Stimulated activated naive CD8-positive, alpha-beta T cell treated with anti-CD3 and anti-CD28 coated beads, Interleukin-15, amount 100 ng/mL, for 72 hours (primary cell): ENCODE results near the gene OR4M1.
"Not testable (repeated sequence)": the region's sequence is repeated elsewhere in the genome, so short reads cannot be mapped to it uniquely, and the experiment has no call there.

Experiments used
- ATAC-seq: fragments of 150-1000 bp; cut with Tn5 transposase; 2 replicates; pipeline ENCODE4 v1.10.0; 2021; ENCODE audit warnings: mild to moderate bottlenecking, moderate library complexity
- DNase-seq, 2 donors: peaks; one replicate each; pipeline ENCODE4 v3.0.0; 2021 to 2022
- H3K27ac Mint-ChIP-seq, 2 donors: one replicate each; pipeline ENCODE4 v1.8.0; 2022; ENCODE audit warnings: mild to moderate bottlenecking in 2 of 2, mixed read lengths in 2 of 2, moderate library complexity in 2 of 2
- H3K27me3 Mint-ChIP-seq: one replicate; pipeline ENCODE4 v1.8.0; 2022; ENCODE audit warnings: mixed read lengths
- H3K4me1 Mint-ChIP-seq: one replicate; pipeline ENCODE4 v1.8.0; 2022; ENCODE audit warnings: mild to moderate bottlenecking, mixed read lengths
- H3K4me3 Mint-ChIP-seq, 2 donors: one replicate each; pipeline ENCODE4 v1.8.0; 2022; ENCODE audit warnings: mild to moderate bottlenecking in 2 of 2, mixed read lengths in 2 of 2, moderate library complexity in 1 of 2
- H3K9me3 Mint-ChIP-seq, 2 donors: one replicate each; pipeline ENCODE4 v1.8.0; 2022; ENCODE audit warnings: mixed read lengths in 2 of 2

Gene OR4M1, protein sequence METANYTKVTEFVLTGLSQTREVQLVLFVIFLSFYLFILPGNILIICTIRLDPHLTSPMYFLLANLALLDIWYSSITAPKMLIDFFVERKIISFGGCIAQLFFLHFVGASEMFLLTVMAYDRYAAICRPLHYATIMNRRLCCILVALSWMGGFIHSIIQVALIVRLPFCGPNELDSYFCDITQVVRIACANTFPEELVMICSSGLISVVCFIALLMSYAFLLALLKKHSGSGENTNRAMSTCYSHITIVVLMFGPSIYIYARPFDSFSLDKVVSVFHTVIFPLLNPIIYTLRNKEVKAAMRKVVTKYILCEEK

DNA sequence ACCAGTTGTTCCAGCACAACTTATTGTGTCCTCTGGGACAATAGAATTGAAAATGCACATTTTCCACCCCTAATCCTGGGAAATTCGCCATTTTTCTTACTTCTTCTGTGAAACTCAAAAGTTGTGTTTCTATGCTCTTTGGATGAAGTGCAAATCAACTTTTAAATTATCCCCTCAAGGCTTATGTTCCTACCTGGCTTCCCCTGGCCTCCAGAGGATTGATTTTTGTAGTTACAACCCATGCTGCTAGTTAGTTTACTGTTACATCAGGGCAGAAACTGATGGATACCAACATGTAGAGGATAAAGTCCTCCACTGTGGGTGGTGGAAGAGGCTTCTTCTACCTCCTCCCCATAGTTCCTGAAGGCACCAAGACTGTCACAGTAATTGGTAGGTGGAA, at the start of gene OR4M1:
TSS of gene OR4M1 (plus strand) at position 301 of the 400 bp plus-strand sequence. CDS start 6,819 bp downstream, outside the sequence.
- not testable (repeated sequence) for H3K4me1 Mint-ChIP-seq, DNase-seq, ATAC-seq, H3K4me3 Mint-ChIP-seq, H3K27ac Mint-ChIP-seq, H3K27me3 Mint-ChIP-seq
- peaks cover 7 to 19% of the 10 kb centered on the region in 2 donors for H3K9me3 Mint-ChIP-seq

DNA sequence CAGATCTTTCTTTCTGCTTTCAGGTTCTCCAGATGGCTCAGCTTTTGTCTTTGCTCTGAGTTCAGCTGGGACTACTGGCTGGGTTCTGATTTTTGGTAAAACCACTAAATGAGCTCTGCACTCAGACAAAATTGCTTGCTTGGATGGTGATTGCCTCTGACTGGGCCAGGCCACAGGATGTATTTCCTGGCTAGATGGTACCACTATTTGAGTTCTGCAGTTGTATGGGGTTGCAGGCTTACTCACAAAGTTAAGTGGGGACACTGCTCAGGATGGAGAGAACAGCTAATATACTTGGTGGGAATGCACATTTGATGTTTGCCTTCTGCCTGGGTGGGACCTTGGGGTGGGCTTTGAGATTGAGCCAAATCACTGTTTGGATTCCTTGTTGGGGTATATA, 43.9 kb upstream of the OR4M1 start:
- Mint-ChIP-seq H3K27me3 (no peaks in the 10 kb centered on the region), H3K4me3 (no peak overlapping the region), H3K27ac (no peak overlapping the region), H3K4me1 (no peaks in the 10 kb centered on the region), H3K9me3 (peaks cover 7 to 16% of the 10 kb centered on the region in 2 donors)
- DNase-seq (no peak), ATAC-seq (no peak)

DNA sequence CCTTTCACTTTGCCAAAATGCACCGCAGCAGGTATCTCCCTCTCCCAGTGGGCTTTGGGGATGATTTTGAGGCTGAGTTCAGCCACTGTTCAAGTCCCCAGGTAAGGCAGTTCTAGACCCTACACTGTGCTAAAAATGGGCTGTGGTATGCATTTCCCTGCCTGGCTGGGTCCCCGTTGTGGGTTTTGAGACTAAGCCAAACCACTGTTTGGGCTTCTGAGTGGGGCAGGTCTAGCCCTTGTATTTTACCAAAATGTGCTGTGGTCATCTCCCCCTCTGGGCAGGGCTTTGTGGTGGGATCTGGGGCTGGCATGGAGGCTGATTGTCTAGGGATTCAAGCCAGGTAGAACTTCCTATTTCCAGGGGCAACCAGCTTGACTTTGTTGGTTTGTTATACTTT, 43.5 kb upstream of the OR4M1 start:
- DNase-seq (no peak), ATAC-seq (no peak)
- Mint-ChIP-seq H3K9me3 (peaks cover 7 to 16% of the 10 kb centered on the region in 2 donors), H3K4me1 (no peaks in the 10 kb centered on the region), H3K27me3 (no peaks in the 10 kb centered on the region), H3K27ac (no peak overlapping the region), H3K4me3 (no peak overlapping the region)

DNA sequence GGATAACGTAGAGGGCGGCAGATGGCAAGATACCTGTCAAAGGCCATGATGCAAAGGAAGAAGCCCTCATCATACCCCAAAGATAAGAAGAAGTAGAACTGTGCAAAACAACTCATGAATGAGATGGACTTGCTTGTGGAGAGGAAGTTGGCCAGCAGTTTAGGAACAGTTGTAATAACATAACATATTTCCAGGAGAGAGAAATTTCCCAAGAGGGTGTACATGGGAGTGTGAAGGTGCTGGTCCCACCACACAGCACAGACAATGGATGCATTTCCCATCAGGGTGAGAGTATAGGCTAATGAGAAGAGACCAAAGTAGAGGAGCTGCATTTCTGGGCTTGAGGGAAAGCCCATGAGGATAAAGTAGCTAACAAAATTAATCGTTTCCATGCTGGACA, 39.4 kb upstream of the OR4M1 start:
- H3K27me3 Mint-ChIP-seq: not testable (repeated sequence)

DNA sequence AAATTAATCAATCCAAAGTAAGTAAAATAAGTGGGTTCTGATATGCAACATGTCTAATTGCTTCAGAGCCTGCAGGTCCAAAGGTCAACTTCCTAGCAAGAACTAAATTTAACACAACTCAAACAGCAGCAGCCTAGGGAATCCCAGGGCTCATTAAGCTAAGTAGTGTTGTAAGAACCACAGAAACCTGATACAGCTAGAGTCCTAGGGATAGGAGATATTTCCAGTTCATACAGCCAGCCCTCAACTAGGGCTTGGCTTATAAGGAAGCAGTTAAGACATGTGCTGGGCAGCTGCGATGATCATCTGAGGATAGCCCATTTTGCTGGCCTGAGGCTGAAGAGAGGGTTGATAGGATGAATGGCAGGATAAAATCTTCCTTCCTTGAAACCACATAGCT, 30.0 kb upstream of the OR4M1 start, which contains the start of gene OR4Q3:
TSS of gene OR4Q3 (plus strand) at position 316 of the 400 bp plus-strand sequence.
- ATAC-seq (no peak), DNase-seq (no peak)
- Mint-ChIP-seq H3K27ac (no peak within 1 kb of the TSS), H3K27me3 (no peaks in the 10 kb centered on the region), H3K9me3 (peaks cover 0 to 7% of the 10 kb centered on the region in 2 donors), H3K4me1 (no peaks in the 10 kb centered on the region), H3K4me3 (no peak within 1 kb of the TSS)

More for the DNA sequence above, 39.4 kb upstream of the OR4M1 start:
- H3K9me3 Mint-ChIP-seq: peaks cover 0 to 11% of the 10 kb centered on the region in 2 donors
- not testable (repeated sequence) for H3K4me1 Mint-ChIP-seq, H3K4me3 Mint-ChIP-seq, H3K27ac Mint-ChIP-seq, DNase-seq
- peak; percentile 40 for ATAC-seq

DNA sequence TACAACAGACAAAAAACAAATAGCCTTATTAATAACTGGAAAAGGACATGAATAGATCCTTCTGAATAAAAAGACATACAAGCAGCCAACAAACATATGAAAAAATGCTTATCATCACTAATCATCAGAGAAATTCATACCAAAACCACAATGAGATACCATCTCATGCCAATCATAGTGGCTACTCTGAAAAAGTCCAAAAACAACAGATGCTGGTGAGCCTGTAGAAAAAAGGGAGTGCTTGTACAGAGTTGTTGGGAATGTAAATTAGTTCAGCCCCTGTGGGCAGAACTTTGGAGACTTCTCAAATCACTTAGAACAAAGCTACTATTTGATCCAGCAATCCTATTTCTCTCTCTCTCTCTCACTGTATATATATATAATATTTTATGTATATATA, 21.0 kb upstream of the OR4M1 start:
- H3K27me3 Mint-ChIP-seq, ATAC-seq, H3K9me3 Mint-ChIP-seq, H3K27ac Mint-ChIP-seq, H3K4me1 Mint-ChIP-seq, H3K4me3 Mint-ChIP-seq, DNase-seq: not testable (repeated sequence)

GRCh38 chr14:19754172-19754571, 19.1 kb upstream of the OR4M1 start:
- Mint-ChIP-seq H3K4me3 (no peak overlapping the region), H3K27me3 (no peaks in the 10 kb centered on the region), H3K4me1 (no peaks in the 10 kb centered on the region), H3K9me3 (no peaks in the 10 kb centered on the region), H3K27ac (no peak overlapping the region)
- no peak for ATAC-seq
- no peak for DNase-seq

DNA sequence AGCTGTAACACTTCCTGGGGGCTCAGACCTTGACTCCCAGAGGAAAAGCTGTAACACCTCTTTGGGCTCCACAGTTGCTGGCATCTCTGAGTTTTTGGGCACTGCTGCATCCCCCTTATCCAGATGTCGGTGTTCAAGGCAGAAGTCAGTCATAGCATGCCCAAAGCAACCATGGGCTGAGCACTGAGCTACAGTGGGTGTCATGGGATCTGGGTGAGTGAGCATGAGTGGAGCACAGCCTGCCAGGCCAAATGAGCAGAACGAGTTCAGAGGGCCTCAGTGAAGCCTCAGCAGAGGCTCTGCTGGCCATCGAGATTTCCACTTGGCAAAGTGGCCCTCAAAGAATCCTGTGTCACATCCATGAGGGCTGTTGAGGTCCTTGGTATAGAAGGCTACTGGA, 1.8 kb upstream of the OR4M1 start:
- H3K4me3 Mint-ChIP-seq, ATAC-seq, H3K27ac Mint-ChIP-seq, DNase-seq, H3K4me1 Mint-ChIP-seq, H3K27me3 Mint-ChIP-seq: not testable (repeated sequence)
- H3K9me3 Mint-ChIP-seq: peaks cover 7 to 19% of the 10 kb centered on the region in 2 donors

DNA sequence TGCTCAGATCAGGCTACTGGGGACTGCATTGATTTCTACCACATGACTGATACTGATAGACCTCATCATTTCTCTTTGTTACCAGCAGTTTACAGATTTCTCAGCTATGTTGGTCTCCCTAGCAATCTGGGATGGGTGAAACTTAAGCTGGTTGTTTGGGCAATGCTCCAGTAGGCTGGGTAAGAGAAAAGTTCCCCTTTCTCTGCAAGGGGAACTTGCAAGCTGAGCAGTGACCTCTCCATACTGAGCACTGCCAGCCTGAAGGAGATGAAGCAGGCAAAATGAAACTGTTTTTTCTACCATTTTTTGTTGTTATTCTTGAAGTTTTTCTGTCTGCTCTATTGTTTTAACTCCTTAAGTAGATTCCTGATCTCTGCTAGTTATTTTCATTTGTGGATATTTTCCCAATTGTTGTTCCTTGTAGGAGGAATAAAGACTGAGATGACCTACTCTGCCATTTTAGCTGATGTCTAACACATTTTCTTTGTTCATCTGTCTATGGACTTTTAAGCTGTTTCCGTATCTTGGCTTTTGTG, 1.3 kb upstream of the OR4M1 start:
- Mint-ChIP-seq H3K4me1 (no peaks in the 10 kb centered on the region), H3K4me3 (no peak overlapping the region), H3K9me3 (peaks cover 7 to 19% of the 10 kb centered on the region in 2 donors), H3K27ac (no peak overlapping the region), H3K27me3 (no peaks in the 10 kb centered on the region)
- ATAC-seq (no peak), DNase-seq (no peak)

DNA sequence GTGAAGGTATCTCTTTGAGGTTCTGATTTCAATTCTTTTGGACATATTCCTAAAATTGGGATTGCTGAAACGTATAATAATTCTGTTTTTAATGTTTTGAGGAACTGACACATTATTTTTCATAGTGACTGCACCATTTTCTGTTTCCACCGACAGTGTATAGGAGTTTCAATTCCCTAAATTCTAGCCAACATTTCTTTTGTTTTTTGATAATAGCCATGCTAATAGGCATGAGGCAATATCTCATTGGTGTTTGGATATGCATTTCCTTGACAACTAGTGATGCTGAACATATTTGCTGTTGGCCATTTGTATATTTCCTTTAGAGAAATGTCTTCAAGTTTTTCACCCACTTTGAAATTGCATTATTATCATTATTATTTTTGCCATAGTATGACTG, 850 bp upstream of the OR4M1 start:
- not testable (repeated sequence) for ATAC-seq, H3K27ac Mint-ChIP-seq, H3K4me3 Mint-ChIP-seq, H3K27me3 Mint-ChIP-seq, DNase-seq, H3K4me1 Mint-ChIP-seq
- H3K9me3 Mint-ChIP-seq: peaks cover 7 to 19% of the 10 kb centered on the region in 2 donors

- Mint-ChIP-seq H3K9me3 (peaks cover 7 to 22% of the 10 kb centered on the region in 2 donors), H3K4me3 (no peak overlapping the region), H3K4me1 (no peaks in the 10 kb centered on the region), H3K27ac (no peak overlapping the region), H3K27me3 (no peaks in the 10 kb centered on the region)
- DNase-seq: no peak
- ATAC-seq: no peak
These were observed 2.3 kb downstream of the OR4M1 start for GRCh38 chr14:19775587-19775986.

DNA sequence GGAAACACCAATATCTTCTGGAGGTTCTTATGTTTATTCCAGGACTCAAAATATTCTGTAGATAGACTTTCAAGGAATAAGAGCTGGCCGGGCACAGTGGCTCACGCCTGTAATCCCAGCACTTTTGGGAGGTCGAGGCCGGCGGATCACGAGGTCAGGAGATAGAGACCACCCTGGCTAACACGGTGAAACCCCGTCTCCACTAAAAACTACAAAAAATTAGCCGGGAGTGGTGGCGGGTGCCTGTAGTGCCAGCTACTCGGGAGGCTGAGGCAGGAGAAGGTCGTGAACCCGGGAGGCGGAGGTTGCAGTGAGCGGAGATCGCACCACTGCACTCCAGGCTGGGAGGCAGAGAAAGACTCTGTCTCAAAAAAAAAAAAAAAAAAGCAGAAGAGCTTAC, 12.5 kb downstream of the OR4M1 start:
- not testable (repeated sequence) for ATAC-seq, H3K27me3 Mint-ChIP-seq, H3K9me3 Mint-ChIP-seq, DNase-seq, H3K4me1 Mint-ChIP-seq, H3K27ac Mint-ChIP-seq, H3K4me3 Mint-ChIP-seq

DNA sequence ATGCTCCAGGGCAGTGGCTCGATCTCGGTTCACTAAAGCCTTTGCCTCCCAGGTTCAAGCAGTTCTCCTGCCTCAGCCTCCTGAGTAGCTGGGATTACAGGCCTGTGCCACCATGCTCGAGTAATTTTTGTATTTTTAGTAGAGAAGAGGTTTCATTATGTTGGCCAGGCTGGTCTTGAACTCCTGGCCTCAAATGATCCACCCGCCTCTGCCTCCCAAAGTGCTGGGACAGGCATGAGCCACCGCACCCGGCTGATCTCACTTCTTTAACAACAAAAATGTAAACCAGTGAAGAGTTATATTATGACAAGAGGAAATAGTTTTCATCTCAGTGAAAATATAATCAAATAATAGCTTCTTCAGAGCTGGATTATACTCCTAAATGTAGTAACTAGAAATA, 14.0 kb downstream of the OR4M1 start:
- not testable (repeated sequence) for H3K27ac Mint-ChIP-seq, H3K27me3 Mint-ChIP-seq, DNase-seq, H3K9me3 Mint-ChIP-seq, H3K4me1 Mint-ChIP-seq, ATAC-seq, H3K4me3 Mint-ChIP-seq

DNA sequence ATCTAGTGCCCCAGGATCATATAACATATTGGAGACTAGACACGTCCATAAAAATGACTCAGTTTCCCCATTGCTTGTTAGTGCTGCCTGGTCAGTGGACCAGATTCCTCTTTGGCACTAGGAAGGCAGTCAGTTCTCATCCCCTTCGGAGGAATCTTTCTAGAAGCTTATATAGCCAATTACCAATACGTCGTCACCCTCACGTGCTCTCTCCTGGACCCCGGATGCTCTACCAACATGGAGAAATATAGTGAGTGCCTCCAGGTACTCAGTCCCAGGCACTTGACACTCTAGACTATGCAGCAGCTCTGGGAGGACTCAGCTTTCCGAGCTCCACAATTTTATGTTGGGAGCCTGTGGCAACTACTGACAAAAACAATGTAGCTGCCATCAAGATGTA, 14.8 kb downstream of the OR4M1 start:
- not testable (repeated sequence) for H3K27me3 Mint-ChIP-seq, H3K4me1 Mint-ChIP-seq, H3K9me3 Mint-ChIP-seq, DNase-seq, ATAC-seq, H3K27ac Mint-ChIP-seq, H3K4me3 Mint-ChIP-seq

DNA sequence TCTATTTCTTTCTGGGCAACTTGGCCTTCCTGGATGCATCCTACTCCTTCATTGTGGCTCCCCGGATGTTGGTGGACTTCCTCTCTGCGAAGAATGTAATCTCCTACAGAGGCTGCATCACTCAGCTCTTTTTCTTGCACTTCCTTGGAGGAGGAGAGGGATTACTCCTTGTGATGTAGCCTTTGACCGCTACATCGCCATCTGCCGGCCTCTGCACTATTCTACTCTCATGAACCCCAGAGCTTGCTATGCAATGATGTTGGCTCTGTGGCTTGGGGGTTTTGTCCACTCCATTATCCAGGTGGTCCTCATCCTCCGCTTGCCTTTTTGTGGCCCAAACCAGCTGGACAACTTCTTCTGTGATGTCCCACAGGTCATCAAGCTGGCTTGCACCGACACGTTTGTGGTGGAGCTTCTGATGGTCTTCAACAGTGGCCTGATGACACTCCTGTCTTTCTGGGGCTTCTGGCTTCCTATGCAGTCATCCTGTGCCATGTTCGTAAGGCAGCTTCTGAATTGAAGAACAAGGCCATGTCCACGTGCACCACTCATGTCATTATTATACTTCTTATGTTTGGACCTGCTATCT, 23.3 kb downstream of the OR4M1 start:
- not testable (repeated sequence) for H3K27ac Mint-ChIP-seq, H3K27me3 Mint-ChIP-seq, ATAC-seq, DNase-seq, H3K9me3 Mint-ChIP-seq, H3K4me3 Mint-ChIP-seq, H3K4me1 Mint-ChIP-seq

DNA sequence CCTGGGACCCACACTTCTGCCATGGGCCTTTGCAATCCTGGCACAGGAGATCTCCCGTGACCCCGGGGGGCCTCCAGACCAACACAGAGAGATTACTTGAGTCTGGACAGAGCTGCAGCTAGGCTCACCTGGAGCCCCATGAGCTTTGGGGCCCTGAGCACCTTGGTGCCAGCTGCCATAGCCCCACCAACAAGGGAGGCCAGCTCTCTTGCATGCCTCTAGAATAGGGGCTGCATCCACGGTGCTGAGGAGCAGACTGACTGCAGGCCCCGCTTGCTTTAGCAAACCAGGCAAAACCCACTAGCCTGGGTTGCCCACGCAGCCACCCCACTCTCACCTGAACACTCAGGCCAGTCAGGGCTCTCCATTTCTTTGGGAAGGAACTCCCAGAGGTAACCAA, 26.6 kb downstream of the OR4M1 start:
- Mint-ChIP-seq H3K27me3 (no peaks in the 10 kb centered on the region), H3K9me3 (peaks cover 0 to 6% of the 10 kb centered on the region in 2 donors), H3K27ac (no peak overlapping the region), H3K4me3 (no peak overlapping the region), H3K4me1 (no peaks in the 10 kb centered on the region)
- ATAC-seq: peak; percentile 39
- no peak for DNase-seq
